Chondrocyte (in vitro differentiated cells): Measurements from ENCODE around the gene PTPRN2. TPM values are rescaled to one million over a fixed set of nuclear protein-coding genes. Genes with fewer than 3 reads are reported as not detected.
A peak's percentile ranks its signal among the peaks of the same experiment; 100 is the strongest.

ENCODE experiments used
- DNase-seq: peaks from one replicate; pipeline ENCODE4 v3.0.0; 2021; ENCODE audit warnings: mixed read lengths, low spot score
- H3K27ac Mint-ChIP-seq: one replicate; pipeline ENCODE4 v1.8.0; 2021; ENCODE audit warnings: mild to moderate bottlenecking, moderate library complexity, mixed read lengths; ENCODE audit not compliant: unreplicated experiment
- H3K27me3 Mint-ChIP-seq: 2 replicates; pipeline ENCODE4 v1.8.0; 2021; ENCODE audit warnings: low read depth, mixed read lengths
- H3K36me3 Mint-ChIP-seq: 2 replicates; pipeline ENCODE4 v1.8.0; 2021; ENCODE audit warnings: low read depth, mixed read lengths
- H3K4me1 Mint-ChIP-seq: 2 replicates; pipeline ENCODE4 v1.8.0; 2021; ENCODE audit warnings: low read depth, mild to moderate bottlenecking, mixed read lengths
- H3K4me3 Mint-ChIP-seq: one replicate; pipeline ENCODE4 v1.8.0; 2021; ENCODE audit warnings: mild to moderate bottlenecking, moderate library complexity, mixed read lengths; ENCODE audit not compliant: unreplicated experiment
- H3K9me3 Mint-ChIP-seq: 2 replicates; pipeline ENCODE4 v1.8.0; 2021; ENCODE audit warnings: low read depth, mixed read lengths
- CTCF ChIP-seq: fragments of 200-600 bp; sonication (generic); IDR thresholded peaks from 2 replicates; pipeline ENCODE4 v1.5.0; 2021; ENCODE audit warnings: antibody characterized with exemption, mild to moderate bottlenecking, moderate library complexity
- total RNA-seq: library from RNA; stranded (reverse); gene quantifications from 3 replicates; pipeline ENCODE4 v1.2.1, GENCODE V29; 2021

Gene PTPRN2
- total RNA-seq, 1 donor from 2014 or later, result 0.30 TPM

GRCh38 chr7:158235862-158236261 lies 351.8 kb downstream of the PTPRN2 start:
- Mint-ChIP-seq H3K9me3 (peaks cover 49% of the 10 kb centered on the region), H3K4me3 (no peak overlapping the region), H3K27ac (no peak overlapping the region), H3K27me3 (no peaks in the 10 kb centered on the region), H3K4me1 (no peaks in the 10 kb centered on the region), H3K36me3 (no peaks in the 10 kb centered on the region)
- DNase-seq, result no peak
- TF ChIP-seq CTCF, result no peak

GRCh38 chr7:158229945-158230344 lies 357.7 kb downstream of the PTPRN2 start:
- no peaks in the 10 kb centered on the region for H3K4me1 Mint-ChIP-seq
- H3K27ac Mint-ChIP-seq, result no peak overlapping the region
- H3K36me3 Mint-ChIP-seq, result no peaks in the 10 kb centered on the region
- H3K27me3 Mint-ChIP-seq, result no peaks in the 10 kb centered on the region
- no peak for DNase-seq
- no peak for TF ChIP-seq CTCF
- H3K4me3 Mint-ChIP-seq, result no peak overlapping the region
- H3K9me3 Mint-ChIP-seq, result peaks cover 67% of the 10 kb centered on the region

DNA sequence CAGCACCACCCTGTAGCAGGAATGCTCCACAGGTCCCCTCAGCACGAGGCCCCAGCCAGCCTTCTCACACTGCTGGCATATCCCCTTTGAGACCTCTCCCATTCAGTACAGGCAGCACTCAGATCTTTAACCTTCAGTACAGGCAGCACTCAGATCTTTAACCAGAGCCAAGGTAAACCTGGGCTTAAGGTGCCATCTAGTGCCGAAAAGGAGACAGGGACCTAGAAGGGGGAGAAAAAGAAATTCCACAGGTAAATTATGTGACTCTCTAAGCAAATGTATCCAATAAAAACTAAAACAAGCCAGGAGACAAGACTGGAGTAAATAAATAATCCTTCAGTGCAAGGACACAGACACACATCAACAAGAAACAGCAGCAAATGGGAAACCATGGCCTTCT lies 358.6 kb downstream of the PTPRN2 start:
- Mint-ChIP-seq H3K36me3 (no peaks in the 10 kb centered on the region), H3K27ac (no peak overlapping the region), H3K4me3 (no peak overlapping the region), H3K27me3 (no peaks in the 10 kb centered on the region), H3K9me3 (peaks cover 63% of the 10 kb centered on the region), H3K4me1 (no peaks in the 10 kb centered on the region)
- peak; percentile 48 for DNase-seq
- no peak for TF ChIP-seq CTCF

- no peak for TF ChIP-seq CTCF
- Mint-ChIP-seq H3K36me3 (no peaks in the 10 kb centered on the region), H3K27ac (no peak overlapping the region), H3K9me3 (peaks cover 56% of the 10 kb centered on the region), H3K27me3 (no peaks in the 10 kb centered on the region), H3K4me3 (no peak overlapping the region), H3K4me1 (no peaks in the 10 kb centered on the region)
- DNase-seq, result no peak
Measured at GRCh38 chr7:158228131-158228530, 359.5 kb downstream of the PTPRN2 start.

GRCh38 chr7:158227258-158227984 lies 360.2 kb downstream of the PTPRN2 start:
- Mint-ChIP-seq H3K4me1 (no peaks in the 10 kb centered on the region), H3K27me3 (no peaks in the 10 kb centered on the region), H3K9me3 (peaks cover 56% of the 10 kb centered on the region), H3K4me3 (no peak overlapping the region), H3K36me3 (no peaks in the 10 kb centered on the region), H3K27ac (no peak overlapping the region)
- TF ChIP-seq CTCF, result no peak
- DNase-seq, result no peak
